AG10803 (cell line): ENCODE measurements around the gene PXN.
A peak's percentile ranks its signal among the peaks of the same experiment; 100 is the strongest.

Experiments
- DNase-seq: peaks from one replicate; pipeline ENCODE4 v3.0.0; 2010; ENCODE audit warnings: low read depth
- H3K4me3 ChIP-seq: 2 replicates; pipeline ENCODE4 v1.5.1; 2011; ENCODE audit warnings: mild to moderate bottlenecking, low read length, control low read depth
- TF ChIP-seq, protein P1 (sequence below): conservative IDR thresholded peaks from 2 replicates; pipeline ENCODE4 v1.5.1; 2011; ENCODE audit warnings: mild to moderate bottlenecking, low read length, control low read depth, inconsistent platforms

PXN gene

DNA sequence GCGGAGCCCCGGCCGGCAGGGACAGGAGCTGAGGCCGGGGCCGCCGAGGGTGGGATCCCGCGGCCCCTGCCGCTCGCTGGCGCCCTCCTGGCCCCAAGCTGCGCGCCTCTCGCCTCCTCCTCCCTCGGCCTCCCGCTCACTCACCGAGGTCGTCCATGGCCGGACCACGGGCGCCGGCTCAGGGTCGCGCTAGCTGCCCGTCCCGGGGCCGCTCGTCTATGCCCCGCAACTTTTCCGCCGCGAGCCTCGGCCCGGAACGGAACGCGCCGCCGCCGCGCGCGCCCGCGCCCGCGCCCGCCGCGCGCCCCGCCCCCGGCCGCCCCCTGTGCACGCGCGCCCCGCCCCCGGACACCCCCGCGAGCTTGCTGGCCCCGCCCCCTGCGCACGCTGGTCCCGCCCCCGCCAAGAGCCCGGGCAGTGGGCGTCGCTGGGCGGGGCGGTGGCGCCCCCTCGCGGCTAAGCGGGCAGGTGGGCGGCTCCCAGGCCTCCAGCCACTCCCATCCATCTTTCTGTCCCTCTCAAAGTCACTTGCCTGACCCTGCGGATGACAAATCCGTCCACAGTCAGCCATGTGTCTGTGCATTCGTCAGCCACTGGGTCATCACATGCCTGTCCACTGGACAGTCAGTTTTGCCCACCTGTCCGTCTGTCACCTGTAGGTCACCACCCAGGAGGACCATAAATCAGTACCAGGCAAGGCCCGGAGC is at the start of gene PXN:
Gene PXN (minus strand): TSS at position 258 of the 707 bp plus-strand sequence. CDS start 101 bp downstream, at position 157.
- TF ChIP-seq, protein P1, sequence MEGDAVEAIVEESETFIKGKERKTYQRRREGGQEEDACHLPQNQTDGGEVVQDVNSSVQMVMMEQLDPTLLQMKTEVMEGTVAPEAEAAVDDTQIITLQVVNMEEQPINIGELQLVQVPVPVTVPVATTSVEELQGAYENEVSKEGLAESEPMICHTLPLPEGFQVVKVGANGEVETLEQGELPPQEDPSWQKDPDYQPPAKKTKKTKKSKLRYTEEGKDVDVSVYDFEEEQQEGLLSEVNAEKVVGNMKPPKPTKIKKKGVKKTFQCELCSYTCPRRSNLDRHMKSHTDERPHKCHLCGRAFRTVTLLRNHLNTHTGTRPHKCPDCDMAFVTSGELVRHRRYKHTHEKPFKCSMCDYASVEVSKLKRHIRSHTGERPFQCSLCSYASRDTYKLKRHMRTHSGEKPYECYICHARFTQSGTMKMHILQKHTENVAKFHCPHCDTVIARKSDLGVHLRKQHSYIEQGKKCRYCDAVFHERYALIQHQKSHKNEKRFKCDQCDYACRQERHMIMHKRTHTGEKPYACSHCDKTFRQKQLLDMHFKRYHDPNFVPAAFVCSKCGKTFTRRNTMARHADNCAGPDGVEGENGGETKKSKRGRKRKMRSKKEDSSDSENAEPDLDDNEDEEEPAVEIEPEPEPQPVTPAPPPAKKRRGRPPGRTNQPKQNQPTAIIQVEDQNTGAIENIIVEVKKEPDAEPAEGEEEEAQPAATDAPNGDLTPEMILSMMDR, result peak; percentile 56
- peak; percentile 75 for DNase-seq
- H3K4me3 ChIP-seq, result peak within 1 kb of the TSS; percentile 83

DNA sequence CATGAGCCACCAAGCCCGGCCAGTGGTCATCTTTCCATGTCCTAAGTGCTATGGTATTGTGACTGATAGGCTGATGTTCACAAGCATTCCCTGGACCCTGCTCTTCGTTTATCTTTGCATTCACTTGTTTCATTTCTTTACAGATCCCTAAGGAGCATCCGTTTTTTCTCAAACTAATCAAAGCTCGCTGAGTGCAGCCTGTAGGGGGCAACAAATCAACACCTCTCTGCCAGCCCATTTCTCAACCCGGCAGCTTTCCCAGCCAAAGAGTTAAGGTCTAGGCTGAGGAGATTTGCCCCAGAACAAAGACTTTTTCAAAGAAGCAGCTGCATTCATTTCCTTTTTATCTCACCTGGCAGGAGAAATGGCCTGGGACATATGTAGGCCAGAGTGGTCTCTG is 48.7 kb upstream of the PXN start:
- no peak for DNase-seq
- H3K4me3 ChIP-seq, result no peak overlapping the region
- TF ChIP-seq, protein P1, result peak; percentile 25

DNA sequence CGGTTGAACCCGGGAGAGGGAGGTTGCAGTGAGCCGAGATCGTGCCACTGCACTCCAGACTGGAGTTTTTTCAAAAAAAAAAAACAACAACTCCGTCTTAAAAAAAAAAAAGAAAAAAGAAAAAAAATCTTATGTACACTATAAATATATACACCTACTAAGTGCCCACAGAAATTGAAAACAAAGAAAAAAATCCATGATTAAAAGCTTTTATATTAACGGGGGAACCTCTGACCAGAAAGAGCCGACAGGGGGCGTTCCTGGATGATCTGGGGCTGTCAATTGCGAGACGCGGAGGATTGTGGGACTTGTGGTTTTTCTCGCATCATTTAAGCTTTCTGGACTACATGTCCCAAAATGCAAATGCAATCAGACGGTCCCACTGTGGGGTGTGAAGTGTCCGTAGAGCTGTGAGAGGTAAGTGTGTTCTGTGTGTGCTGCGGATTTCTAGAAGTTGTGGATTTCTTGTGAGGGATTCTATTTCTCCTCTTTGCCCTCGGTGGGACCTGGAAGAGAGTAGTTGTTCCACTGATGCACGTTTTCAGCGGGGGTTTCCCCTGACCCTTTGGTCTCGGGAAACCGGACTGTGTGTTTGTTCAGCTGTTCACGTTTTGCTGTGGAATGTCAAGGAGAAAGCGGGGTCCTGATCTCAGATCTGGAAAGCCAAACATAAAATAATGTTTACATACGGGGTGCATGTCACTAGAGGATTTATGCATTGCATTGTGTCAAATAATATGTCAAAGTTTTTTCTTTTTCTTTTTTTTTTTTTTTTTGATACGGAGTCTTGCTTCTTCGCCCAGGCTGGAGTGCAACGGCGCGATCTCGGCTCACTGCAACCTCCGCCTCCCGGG is 36.7 kb upstream of the PXN start, which contains the start of gene SIRT4:
Gene SIRT4 (plus strand): TSS at position 360 of the 854 bp plus-strand sequence. CDS start 1,241 bp downstream, outside the sequence.
- TF ChIP-seq, protein P1, result peak; percentile 85
- peak within 1 kb of the TSS; percentile 74 for H3K4me3 ChIP-seq
- peak; percentile 92 for DNase-seq

DNA sequence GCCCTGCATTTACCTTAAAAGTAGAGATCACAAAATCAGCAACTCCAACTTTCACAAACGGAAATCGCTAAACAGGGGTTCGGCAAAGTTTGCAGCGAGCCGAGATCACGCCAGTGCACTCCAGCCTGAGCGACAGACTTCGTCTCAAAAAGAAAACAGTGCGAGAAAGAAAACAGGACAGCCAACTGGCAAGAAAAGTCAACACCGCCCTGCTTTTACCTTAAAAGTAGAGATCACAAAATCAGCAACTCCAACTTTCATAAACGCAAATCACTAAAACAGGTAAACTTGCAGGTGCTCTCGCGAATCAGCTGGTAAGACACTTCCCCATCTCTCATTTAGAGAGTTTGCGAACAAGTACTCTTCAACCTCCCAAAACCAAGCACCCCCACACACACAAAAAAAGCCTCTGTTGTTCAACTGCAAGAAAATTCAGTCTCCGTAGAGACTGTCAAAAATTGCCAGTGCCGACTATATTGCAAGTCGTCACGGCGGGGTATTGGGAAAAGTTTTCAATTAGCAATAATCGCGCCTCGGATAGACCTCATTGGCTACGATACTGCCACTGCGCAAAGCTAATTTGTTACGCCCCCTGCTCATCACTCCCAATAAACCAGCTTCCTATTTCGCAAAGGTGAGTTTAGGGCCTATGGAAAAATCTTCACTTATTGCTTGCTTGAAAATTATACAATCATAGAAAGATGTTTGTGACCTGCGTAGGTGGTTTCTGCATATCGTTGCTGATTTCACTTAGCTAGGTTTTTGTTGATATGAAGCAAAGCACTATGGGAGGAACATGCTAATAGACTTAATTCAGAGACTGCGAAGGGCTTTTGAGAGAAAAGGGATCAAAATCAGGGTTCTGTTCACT is 27.4 kb upstream of the PXN start, which contains the start of gene RNU4-1:
Gene RNU4-1 (minus strand): TSS at position 577 of the 871 bp plus-strand sequence.
- H3K4me3 ChIP-seq, result peak within 1 kb of the TSS; percentile 69
- TF ChIP-seq, protein P1, result no peak
- DNase-seq, result peak; percentile 84

DNA sequence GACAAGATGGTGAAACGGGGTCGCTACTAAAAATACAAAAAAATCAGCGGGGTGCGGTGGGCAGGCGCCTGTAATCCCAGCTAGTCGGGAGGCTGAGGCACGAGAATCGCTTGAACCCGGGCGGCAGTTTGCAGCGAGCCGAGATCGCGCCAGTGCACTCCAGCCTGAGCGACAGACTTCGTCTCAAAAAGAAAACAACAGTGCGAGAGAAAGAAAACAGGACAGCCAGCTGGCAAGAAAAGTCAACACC is 26.8 kb upstream of the PXN start:
- no peak for DNase-seq
- H3K4me3 ChIP-seq, result peak overlapping the region; percentile 69
- TF ChIP-seq, protein P1, result no peak

DNA sequence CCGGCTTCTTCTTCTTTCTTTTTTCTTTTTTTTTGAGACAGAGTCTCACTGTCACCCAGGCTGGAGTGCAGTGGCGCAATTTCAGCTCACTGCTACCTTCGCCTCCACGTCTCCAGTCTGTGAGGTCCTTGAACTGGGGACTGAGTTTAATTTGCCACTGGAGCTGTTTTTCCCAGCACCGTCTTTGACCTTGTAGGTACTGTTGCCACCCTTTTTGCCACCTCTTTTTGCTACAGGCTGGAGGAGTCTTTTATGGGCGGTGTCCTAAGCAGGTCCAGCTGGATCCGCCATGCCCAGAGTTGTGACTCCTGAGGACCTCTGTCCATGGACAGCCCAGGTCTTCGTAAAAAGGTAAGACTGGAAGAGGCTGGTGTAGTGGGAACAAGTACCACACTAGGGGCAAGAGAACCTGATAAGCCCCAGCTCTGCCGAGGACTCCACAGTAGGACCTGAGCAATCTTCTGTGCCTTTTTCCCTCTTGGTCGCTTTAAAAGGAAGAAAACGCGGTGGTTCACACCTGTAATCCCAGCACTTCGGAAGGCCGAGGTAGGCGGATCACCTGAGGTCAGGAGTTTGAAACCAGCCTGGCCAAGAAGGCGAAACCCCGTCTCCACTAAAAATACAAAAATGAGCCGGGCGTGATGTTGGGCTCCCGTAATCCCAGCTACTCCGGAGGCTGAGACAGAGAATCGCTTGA is 25.2 kb upstream of the PXN start:
- peak; percentile 18 for DNase-seq
- TF ChIP-seq, protein P1, result no peak
- H3K4me3 ChIP-seq, result peak overlapping the region; percentile 43
